GM13976 (cell line): ENCODE measurements around the gene MLLT3.

Experiments used
- DNase-seq: peaks from one replicate; pipeline ENCODE4 v3.0.0; 2012; ENCODE audit warnings: low spot score
- CTCF ChIP-seq: IDR thresholded peaks from 2 replicates; pipeline ENCODE4 v1.5.1; 2012; ENCODE audit warnings: borderline replicate concordance, mild to moderate bottlenecking; ENCODE audit not compliant: insufficient read depth; ENCODE audit errors: extremely low read depth, missing control alignments, control extremely low read depth
- in situ Hi-C: fragments of 300-500 bp; cut with MboI; formaldehyde crosslinking; loops from one replicate; pipeline ENCODE4 v1.12.0; 2022; ENCODE audit warnings: low sequenced_read_pairs, mixed read lengths, inconsistent platforms; ENCODE audit not compliant: unreplicated experiment

Gene MLLT3

GRCh38 chr9:20409321-20410092 lies 212.8 kb downstream of the MLLT3 start:
- DNase-seq: no peak
- no peak for TF ChIP-seq CTCF
- in situ Hi-C loops: no loop called here

GRCh38 chr9:20408513-20408912 lies 213.8 kb downstream of the MLLT3 start:
- in situ Hi-C loops: no loop called here
- TF ChIP-seq CTCF: no peak
- DNase-seq: no peak

GRCh38 chr9:20407013-20407412 lies 215.3 kb downstream of the MLLT3 start:
- in situ Hi-C loops: no loop called here
- no peak for TF ChIP-seq CTCF
- no peak for DNase-seq

- in situ Hi-C loops: no loop called here
- DNase-seq: no peak
- no peak for TF ChIP-seq CTCF
Measured at GRCh38 chr9:20406344-20406743, 216.0 kb downstream of the MLLT3 start.

- DNase-seq: no peak
- TF ChIP-seq CTCF: no peak
- in situ Hi-C loops: no loop called here
Measured at GRCh38 chr9:20405616-20406015, 216.7 kb downstream of the MLLT3 start.

GRCh38 chr9:20405078-20405477 lies 217.2 kb downstream of the MLLT3 start:
- DNase-seq: no peak
- in situ Hi-C loops: no loop called here
- no peak for TF ChIP-seq CTCF
